HepG2 (cell line): ENCODE measurements around the gene SPINK4. TPM values are rescaled to one million over a fixed set of nuclear protein-coding genes. Genes with fewer than 3 reads are reported as not detected.

Experiments used
- ASH2L ChIP-seq: fragments of 300-600, 200-600 bp; sonication (generic); IDR thresholded peaks from 2 replicates; pipeline ENCODE4 v1.7.0; 2017; ENCODE audit warnings: low read depth, mild to moderate bottlenecking, moderate library complexity, mixed read lengths, low read length; ENCODE audit not compliant: insufficient read length
- IRF9 ChIP-seq: sonication (generic); formaldehyde crosslinking; IDR thresholded peaks from 2 replicates; pipeline ENCODE4 v1.8.0; 2022; ENCODE audit warnings: missing genetic modification reagents, mild to moderate bottlenecking, borderline replicate concordance
- MAF1 ChIP-seq: sonication (generic); formaldehyde crosslinking; IDR thresholded peaks from 2 replicates; pipeline ENCODE4 v1.5.0; 2020; ENCODE audit warnings: missing genetic modification reagents, borderline replicate concordance
- MAFF ChIP-seq: IDR thresholded peaks from 2 replicates; pipeline ENCODE4 v1.6.1; 2011; ENCODE audit warnings: low read depth, low read length, improper control_type of control experiment
- NCOR1 ChIP-seq: fragments of 200-600 bp; sonication (generic); IDR thresholded peaks from 2 replicates; pipeline ENCODE4 v1.7.0; 2017; ENCODE audit warnings: antibody characterized with exemption, low read length, borderline replicate concordance
- NR2F2 ChIP-seq: IDR thresholded peaks from 2 replicates; pipeline ENCODE4 v1.6.1; 2012; ENCODE audit warnings: low read depth, inconsistent platforms, borderline replicate concordance
- PHF5A ChIP-seq: IDR thresholded peaks from one replicate; pipeline ENCODE4 v1.6.1; 2018; ENCODE audit warnings: low read depth, missing genetic modification reagents; ENCODE audit not compliant: unreplicated experiment
- POLR2G ChIP-seq: fragments of 200-400 bp; formaldehyde crosslinking; IDR thresholded peaks from 2 replicates; pipeline ENCODE4 v1.6.1; 2018; ENCODE audit warnings: mild to moderate bottlenecking, low read depth, low read length, moderate library complexity
- SCMH1 ChIP-seq: sonication (generic); formaldehyde crosslinking; IDR thresholded peaks from 2 replicates; pipeline ENCODE4 v1.9.0; 2021; ENCODE audit warnings: missing genetic modification reagents, mild to moderate bottlenecking, borderline replicate concordance
- SNRNP70 ChIP-seq: fragments of 200-400 bp; formaldehyde crosslinking; IDR thresholded peaks from 2 replicates; pipeline ENCODE4 v1.6.1; 2017; ENCODE audit warnings: mild to moderate bottlenecking, low read depth, low read length, moderate library complexity
- THAP11 ChIP-seq: IDR thresholded peaks from 2 replicates; pipeline ENCODE4 v1.6.1; 2016; ENCODE audit warnings: missing biosample characterization, missing genetic modification reagents
- TOPORS ChIP-seq: sonication (generic); formaldehyde crosslinking; IDR thresholded peaks from 2 replicates; pipeline ENCODE4 v1.8.0; 2023; ENCODE audit warnings: mild to moderate bottlenecking, missing genetic modification reagents
- ZBTB3 ChIP-seq: sonication (generic); formaldehyde crosslinking; IDR thresholded peaks from 2 replicates; pipeline ENCODE4 v1.4.0; 2020; ENCODE audit warnings: low read depth, mild to moderate bottlenecking, moderate library complexity, missing genetic modification reagents, borderline replicate concordance
- ZNF232 ChIP-seq: sonication (generic); formaldehyde crosslinking; IDR thresholded peaks from 2 replicates; pipeline ENCODE4 v1.4.0; 2020; ENCODE audit warnings: missing genetic modification reagents, borderline replicate concordance
- ZNF510 ChIP-seq: sonication (generic); formaldehyde crosslinking; IDR thresholded peaks from 2 replicates; pipeline ENCODE4 v1.4.0; 2020; ENCODE audit warnings: low read depth, mild to moderate bottlenecking, missing genetic modification reagents
- ZNF543 ChIP-seq: sonication (generic); formaldehyde crosslinking; IDR thresholded peaks from 2 replicates; pipeline ENCODE4 v1.4.0; 2020; ENCODE audit warnings: mild to moderate bottlenecking, missing genetic modification reagents
- ZNF740 ChIP-seq: sonication (generic); formaldehyde crosslinking; IDR thresholded peaks from 2 replicates; pipeline ENCODE4 v1.4.0; 2020; ENCODE audit warnings: missing genetic modification reagents
- ZNF749 ChIP-seq: sonication (generic); formaldehyde crosslinking; IDR thresholded peaks from 2 replicates; pipeline ENCODE4 v1.8.0; 2022; ENCODE audit warnings: mild to moderate bottlenecking, missing genetic modification reagents, moderate library complexity, borderline replicate concordance
- ZNF891 ChIP-seq: sonication (generic); formaldehyde crosslinking; IDR thresholded peaks from 2 replicates; pipeline ENCODE4 v1.5.0; 2020; ENCODE audit warnings: mild to moderate bottlenecking, missing genetic modification reagents
- polyA plus RNA-seq, 8 experiments: library from polyadenylated mRNA; depleted of rRNA in 3 of 8; stranded (reverse) in 7 of 8; unstranded in 1 of 8; fragments of >200 nt; fragmentation: Illumina TruSeq in 4 of 8; extraction: Trizol in 4 of 8; gene quantifications; 2 replicates each; pipeline versions ENCODE4 v1.2.1 to v1.2.3, GENCODE V29; 2011 to 2016; ENCODE audit warnings: low read depth in 4 of 8, missing spikeins in 1 of 8, mixed read lengths in 1 of 8; ENCODE audit not compliant: insufficient read depth in 1 of 8
- total RNA-seq, 5 experiments: library from RNA; depleted of rRNA; stranded (reverse); fragments of >200 nt; fragmentation: Illumina TruSeq; extraction: Trizol; gene quantifications; 2 replicates each; pipeline ENCODE4 v1.2.3, GENCODE V29; 2016; ENCODE audit warnings: low read depth in 1 of 5
- TF ChIP-seq, protein P1 (sequence below): sonication (generic); formaldehyde crosslinking; conservative IDR thresholded peaks from 2 replicates; pipeline ENCODE4 v1.8.0; 2022; ENCODE audit warnings: mild to moderate bottlenecking, moderate library complexity, missing genetic modification reagents
- TF ChIP-seq, protein P2 (sequence below): IDR thresholded peaks from 2 replicates; pipeline ENCODE4 v1.6.1; 2016; ENCODE audit warnings: missing compliant biosample characterization, missing genetic modification reagents, borderline replicate concordance
- TF ChIP-seq, protein P3 (sequence below), 2 experiments: sonication (generic) in 1 of 2; formaldehyde crosslinking in 1 of 2; IDR thresholded peaks; 2 replicates each; pipeline versions ENCODE4 v1.4.0 to v1.6.1; 2018 to 2020; ENCODE audit warnings: missing genetic modification reagents in 2 of 2, borderline replicate concordance in 1 of 2, low read depth in 1 of 2, mild to moderate bottlenecking in 1 of 2, missing biosample characterization in 1 of 2

The SPINK4 gene
- total and polyA plus RNA-seq, 2 of the 13 experiments (the other 11 are each of a cell fraction or from before 2014, with no cell fraction given) = 0.53 to 3.4 TPM

GRCh38 chr9:33264473-33265177 lies 24.7 kb downstream of the SPINK4 start, which contains the start of the genes BAG1 and CHMP5 (continued):
- TF ChIP-seq, protein P1, sequence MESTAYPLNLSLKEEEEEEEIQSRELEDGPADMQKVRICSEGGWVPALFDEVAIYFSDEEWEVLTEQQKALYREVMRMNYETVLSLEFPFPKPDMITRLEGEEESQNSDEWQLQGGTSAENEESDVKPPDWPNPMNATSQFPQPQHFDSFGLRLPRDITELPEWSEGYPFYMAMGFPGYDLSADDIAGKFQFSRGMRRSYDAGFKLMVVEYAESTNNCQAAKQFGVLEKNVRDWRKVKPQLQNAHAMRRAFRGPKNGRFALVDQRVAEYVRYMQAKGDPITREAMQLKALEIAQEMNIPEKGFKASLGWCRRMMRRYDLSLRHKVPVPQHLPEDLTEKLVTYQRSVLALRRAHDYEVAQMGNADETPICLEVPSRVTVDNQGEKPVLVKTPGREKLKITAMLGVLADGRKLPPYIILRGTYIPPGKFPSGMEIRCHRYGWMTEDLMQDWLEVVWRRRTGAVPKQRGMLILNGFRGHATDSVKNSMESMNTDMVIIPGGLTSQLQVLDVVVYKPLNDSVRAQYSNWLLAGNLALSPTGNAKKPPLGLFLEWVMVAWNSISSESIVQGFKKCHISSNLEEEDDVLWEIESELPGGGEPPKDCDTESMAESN (CRISPR knock-in tag) = 0 out of 2 replicates have a peak, but pooled peaks have one; percentile 37
- TF ChIP-seq, protein P2, sequence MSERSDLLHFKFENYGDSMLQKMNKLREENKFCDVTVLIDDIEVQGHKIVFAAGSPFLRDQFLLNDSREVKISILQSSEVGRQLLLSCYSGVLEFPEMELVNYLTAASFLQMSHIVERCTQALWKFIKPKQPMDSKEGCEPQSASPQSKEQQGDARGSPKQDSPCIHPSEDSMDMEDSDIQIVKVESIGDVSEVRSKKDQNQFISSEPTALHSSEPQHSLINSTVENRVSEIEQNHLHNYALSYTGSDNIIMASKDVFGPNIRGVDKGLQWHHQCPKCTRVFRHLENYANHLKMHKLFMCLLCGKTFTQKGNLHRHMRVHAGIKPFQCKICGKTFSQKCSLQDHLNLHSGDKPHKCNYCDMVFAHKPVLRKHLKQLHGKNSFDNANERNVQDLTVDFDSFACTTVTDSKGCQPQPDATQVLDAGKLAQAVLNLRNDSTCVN (CRISPR knock-in tag) = peak; percentile 88; the same call in 1 of the 2 replicates
- TF ChIP-seq SCMH1 (CRISPR knock-in tag) (no peak), SNRNP70 (no peak), MAFF (no peak), POLR2G (peak; percentile 86), ASH2L (peak; percentile 32), PHF5A (CRISPR knock-in tag) (no peak), ZNF749 (CRISPR knock-in tag) (no peak), ZNF510 (CRISPR knock-in tag) (no peak; the same call in 1 of the 2 replicates), TOPORS (CRISPR knock-in tag) (peak; percentile 96), NR2F2 (no peak), ZNF232 (CRISPR knock-in tag) (peak; percentile 13; the same call in 1 of the 2 replicates), ZNF891 (CRISPR knock-in tag) (peak; percentile 5; the same call in 1 of the 2 replicates), THAP11 (CRISPR knock-in tag) (peak; percentile 85), ZNF740 (CRISPR knock-in tag) (0 out of 2 replicates have a peak, but pooled peaks have one; percentile 55), NCOR1 (no peak), MAF1 (CRISPR knock-in tag) (0 out of 2 replicates have a peak, but pooled peaks have one; percentile 7), ZNF543 (no peak; the same call in 1 of the 2 replicates), IRF9 (peak; percentile 4; the same call in 1 of the 2 replicates), ZBTB3 (peak; percentile 62; the same call in 1 of the 2 replicates)
- TF ChIP-seq, protein P3, sequence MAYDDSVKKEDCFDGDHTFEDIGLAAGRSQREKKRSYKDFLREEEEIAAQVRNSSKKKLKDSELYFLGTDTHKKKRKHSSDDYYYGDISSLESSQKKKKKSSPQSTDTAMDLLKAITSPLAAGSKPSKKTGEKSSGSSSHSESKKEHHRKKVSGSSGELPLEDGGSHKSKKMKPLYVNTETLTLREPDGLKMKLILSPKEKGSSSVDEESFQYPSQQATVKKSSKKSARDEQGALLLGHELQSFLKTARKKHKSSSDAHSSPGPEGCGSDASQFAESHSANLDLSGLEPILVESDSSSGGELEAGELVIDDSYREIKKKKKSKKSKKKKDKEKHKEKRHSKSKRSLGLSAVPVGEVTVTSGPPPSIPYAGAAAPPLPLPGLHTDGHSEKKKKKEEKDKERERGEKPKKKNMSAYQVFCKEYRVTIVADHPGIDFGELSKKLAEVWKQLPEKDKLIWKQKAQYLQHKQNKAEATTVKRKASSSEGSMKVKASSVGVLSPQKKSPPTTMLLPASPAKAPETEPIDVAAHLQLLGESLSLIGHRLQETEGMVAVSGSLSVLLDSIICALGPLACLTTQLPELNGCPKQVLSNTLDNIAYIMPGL (CRISPR knock-in tag; IDR thresholded peaks at IDR 0.05; ENCODE audit: borderline replicate concordance in 1 of 2, low read depth in 1 of 2) = peak; percentile 14 to 18; a peak in 1 of 4 replicates
